GM12878 (cell line): ENCODE measurements around the gene RPRD2.

ENCODE experiments used
- GABPA ChIP-seq: IDR thresholded peaks from 2 replicates; pipeline ENCODE4 v1.6.1; 2014; ENCODE audit warnings: antibody characterized with exemption, low read depth, mild to moderate bottlenecking, inconsistent platforms
- TARDBP ChIP-seq: IDR thresholded peaks from 2 replicates; pipeline ENCODE4 v1.6.1; 2016; ENCODE audit warnings: borderline replicate concordance
- TBL1XR1 ChIP-seq: IDR thresholded peaks from 2 replicates; pipeline ENCODE4 v1.6.1; 2012; ENCODE audit warnings: low read depth, low read length, improper control_type of control experiment
- TF ChIP-seq, protein P1 (sequence below), 3 experiments: IDR thresholded peaks in 2 of 3; conservative IDR thresholded peaks in 1 of 3; 2 replicates each; pipeline ENCODE4 v1.5.1; 2011; ENCODE audit warnings: low read depth in 3 of 3, low read length in 3 of 3, mild to moderate bottlenecking in 3 of 3, control low read depth in 2 of 3, moderate library complexity in 2 of 3, inconsistent platforms in 1 of 3, mixed read lengths in 1 of 3; ENCODE audit not compliant: control insufficient read depth in 2 of 3, insufficient read depth in 1 of 3; ENCODE audit errors: extremely low read depth in 1 of 3

DNA sequence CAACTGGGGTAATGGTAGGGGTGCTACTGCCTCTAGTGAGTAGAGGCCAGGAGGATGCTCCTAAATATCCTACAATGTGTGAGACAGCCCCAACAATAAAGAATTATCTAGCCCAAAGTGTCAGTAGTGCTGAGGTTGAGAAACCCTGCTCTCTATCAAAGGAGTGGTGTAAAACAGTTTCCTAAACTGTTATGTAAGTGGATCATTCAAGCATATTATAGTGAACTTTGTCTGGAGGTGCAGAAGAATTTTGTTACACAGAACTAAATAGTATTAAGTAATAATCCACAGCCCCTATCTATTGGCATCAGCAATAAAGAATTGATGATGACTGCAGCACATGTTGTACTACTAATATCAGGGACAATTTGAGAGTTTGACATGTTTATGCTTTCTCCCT, 103.0 kb downstream of the RPRD2 start:
- TF ChIP-seq GABPA = no peak
- no peak for TF ChIP-seq TBL1XR1
- TF ChIP-seq, protein P1, sequence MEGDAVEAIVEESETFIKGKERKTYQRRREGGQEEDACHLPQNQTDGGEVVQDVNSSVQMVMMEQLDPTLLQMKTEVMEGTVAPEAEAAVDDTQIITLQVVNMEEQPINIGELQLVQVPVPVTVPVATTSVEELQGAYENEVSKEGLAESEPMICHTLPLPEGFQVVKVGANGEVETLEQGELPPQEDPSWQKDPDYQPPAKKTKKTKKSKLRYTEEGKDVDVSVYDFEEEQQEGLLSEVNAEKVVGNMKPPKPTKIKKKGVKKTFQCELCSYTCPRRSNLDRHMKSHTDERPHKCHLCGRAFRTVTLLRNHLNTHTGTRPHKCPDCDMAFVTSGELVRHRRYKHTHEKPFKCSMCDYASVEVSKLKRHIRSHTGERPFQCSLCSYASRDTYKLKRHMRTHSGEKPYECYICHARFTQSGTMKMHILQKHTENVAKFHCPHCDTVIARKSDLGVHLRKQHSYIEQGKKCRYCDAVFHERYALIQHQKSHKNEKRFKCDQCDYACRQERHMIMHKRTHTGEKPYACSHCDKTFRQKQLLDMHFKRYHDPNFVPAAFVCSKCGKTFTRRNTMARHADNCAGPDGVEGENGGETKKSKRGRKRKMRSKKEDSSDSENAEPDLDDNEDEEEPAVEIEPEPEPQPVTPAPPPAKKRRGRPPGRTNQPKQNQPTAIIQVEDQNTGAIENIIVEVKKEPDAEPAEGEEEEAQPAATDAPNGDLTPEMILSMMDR (IDR thresholded peaks at IDR 0.05 in 2 of 3, conservative IDR thresholded peaks at IDR 0.05 in 1 of 3; ENCODE audit: control insufficient read depth in 2 of 3, extremely low read depth in 1 of 3, insufficient read depth in 1 of 3, low read depth in 3 of 3, low read length in 3 of 3) = no peak
- no peak for TF ChIP-seq TARDBP
